Lower leg skin (tissue), 4 donors: ENCODE data around the gene OR4D9. TPM values are rescaled to one million over a fixed set of nuclear protein-coding genes. Genes with fewer than 3 reads are reported as not detected.
A peak's percentile ranks its signal among the peaks of the same experiment; 100 is the strongest.
"Not testable (repeated sequence)": the region's sequence is repeated elsewhere in the genome, so short reads cannot be mapped to it uniquely, and the experiment has no call there.

Experiments
- DNase-seq, 2 donors: peaks; one replicate each; pipeline ENCODE4 v3.0.0-alpha.2; 2019; ENCODE audit warnings: low spot score in 2 of 2
- H3K4me3 ChIP-seq: fragments of 200-600 bp; sonication (generic); 2 replicates; pipeline ENCODE4 v1.5.1; 2017; ENCODE audit warnings: mild to moderate bottlenecking, low read depth; ENCODE audit not compliant: poor library complexity, severe bottlenecking
- CTCF ChIP-seq, 3 donors: fragments of 450-650 bp; IDR thresholded peaks; one replicate each; pipeline ENCODE4 v1.5.1; 2016; ENCODE audit warnings: antibody characterized with exemption in 3 of 3, mild to moderate bottlenecking in 3 of 3, moderate library complexity in 2 of 3
- POLR2A ChIP-seq, 2 donors: fragments of 450-650 bp; IDR thresholded peaks; one replicate each; pipeline ENCODE4 v1.6.1; 2016 to 2017; ENCODE audit warnings: antibody characterized with exemption in 2 of 2, mild to moderate bottlenecking in 1 of 2, moderate library complexity in 1 of 2
- WGBS, 2 donors: methylation state at CpG; one replicate each; pipeline ENCODE4 v1.1.5; 2018; 5-methylcytosine and 5-hydroxymethylcytosine counted together
- intact Hi-C: fragments of 100-400 bp; cut with DNase I; formaldehyde crosslinking; loops from one replicate; pipeline ENCODE4 v1.15.0; 2023; ENCODE audit warnings: low total_unique reads
- total RNA-seq, 4 donors: library from RNA; depleted of rRNA; stranded (reverse); fragments of >200 nt; gene quantifications; one replicate each; pipeline ENCODE4 v1.1.0, GENCODE V29; 2016

OR4D9 gene
- total RNA-seq, 4 donors from 2014 or later, result not detected

DNA sequence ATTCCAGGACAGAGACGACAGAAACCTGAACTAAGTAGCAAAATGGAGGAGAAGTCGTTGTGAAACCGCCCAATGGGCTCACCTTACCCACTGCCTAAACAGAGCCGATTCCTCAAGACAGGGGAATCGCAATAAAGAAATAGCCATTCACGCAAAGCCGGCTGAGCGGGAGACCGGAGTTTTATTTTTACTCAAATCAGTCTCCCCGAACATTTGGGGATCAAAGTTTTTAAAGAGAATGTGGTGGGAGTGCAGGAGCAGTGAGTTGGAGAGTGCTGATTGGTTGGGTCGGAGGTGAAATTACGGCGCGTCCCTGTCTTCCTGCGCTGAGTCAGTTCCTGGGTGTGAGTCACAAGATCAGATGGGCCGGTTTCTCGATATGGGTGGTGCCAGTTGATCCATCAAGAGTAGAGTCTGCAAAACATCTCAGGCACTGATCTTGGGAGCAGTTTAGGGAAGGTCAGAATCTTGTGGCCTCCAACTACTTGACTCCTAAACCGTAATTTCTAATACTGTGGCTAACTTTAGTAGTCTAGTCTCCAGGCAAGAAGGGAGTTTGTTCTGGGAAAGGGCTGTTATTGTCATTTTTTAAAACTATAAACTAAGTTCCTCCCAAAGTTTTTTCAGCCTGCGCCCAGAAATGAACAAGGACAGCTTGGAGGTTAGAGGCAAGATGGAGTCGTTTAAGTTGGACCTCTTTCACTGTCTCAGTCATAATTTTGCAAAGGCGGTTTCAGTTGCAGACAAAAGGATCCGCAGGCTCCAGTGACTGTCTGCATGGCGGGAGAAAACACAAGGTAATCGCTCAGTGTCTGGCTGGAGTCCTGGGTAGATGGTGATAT, 34.1 kb downstream of the OR4D9 start:
- no peak overlapping the region for H3K4me3 ChIP-seq
- 88 to 89% methylated on average over 24 of the region's 24 CpGs for WGBS, 2 donors
- no peak for DNase-seq
- TF ChIP-seq CTCF (IDR thresholded peaks at IDR 0.05) (no peak), POLR2A (IDR thresholded peaks at IDR 0.05) (no peak)
- intact Hi-C loops, result loop anchor here (10.0 kb wide), 1 partner anchor 129 kb away; no protein-coding TSS in a partner anchor

DNA sequence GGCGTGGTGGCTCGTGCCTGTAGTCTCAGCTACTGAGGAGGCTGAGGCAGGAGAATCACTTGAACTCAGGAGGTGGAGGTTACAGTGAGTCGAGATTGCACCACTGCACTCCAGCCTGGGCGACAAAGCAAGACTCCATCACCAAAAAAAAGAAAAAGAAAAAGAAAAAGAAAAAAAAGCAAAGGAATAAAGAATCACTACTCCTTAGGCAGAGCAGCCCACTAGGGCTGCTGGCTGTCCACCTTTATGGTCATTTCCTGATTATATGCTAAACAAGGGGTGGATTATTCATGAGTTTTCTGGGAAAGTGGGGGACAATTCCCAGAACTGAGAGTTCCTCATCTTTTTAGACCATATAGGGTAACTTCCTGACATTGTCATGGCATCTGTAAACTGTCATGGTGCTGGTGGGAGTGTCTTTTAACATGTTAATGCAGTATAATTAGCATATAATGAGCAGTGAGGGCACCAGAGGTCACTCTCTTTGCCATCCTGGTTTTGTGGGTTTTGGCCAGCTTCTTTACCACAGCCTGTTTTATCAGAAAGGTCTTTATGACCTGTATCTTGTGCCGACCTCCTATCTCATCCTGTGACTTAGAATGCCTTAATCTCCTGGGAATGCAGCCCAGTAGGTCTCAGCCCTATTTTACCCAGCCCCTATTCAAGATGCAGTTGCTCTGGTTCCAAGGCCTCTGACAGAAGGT, 36.4 kb downstream of the OR4D9 start:
- 87 to 88% methylated on average over 5 of the region's 5 CpGs for WGBS, 2 donors
- intact Hi-C loops, result loop anchor here (10.0 kb wide), 1 partner anchor 127 kb away; no protein-coding TSS in a partner anchor
- not testable (repeated sequence) for H3K4me3 ChIP-seq, DNase-seq

GRCh38 chr11:59548309-59548656, 36.9 kb downstream of the OR4D9 start:
- H3K4me3 ChIP-seq, result no peak overlapping the region
- 95 to 98% methylated on average over 5 of the region's 5 CpGs for WGBS, 2 donors
- DNase-seq, result no peak
- intact Hi-C loops, result loop anchor here (10.0 kb wide), 1 partner anchor 127 kb away; no protein-coding TSS in a partner anchor
- TF ChIP-seq POLR2A (IDR thresholded peaks at IDR 0.05), result no peak
- no peak for TF ChIP-seq CTCF (IDR thresholded peaks at IDR 0.05)

DNA sequence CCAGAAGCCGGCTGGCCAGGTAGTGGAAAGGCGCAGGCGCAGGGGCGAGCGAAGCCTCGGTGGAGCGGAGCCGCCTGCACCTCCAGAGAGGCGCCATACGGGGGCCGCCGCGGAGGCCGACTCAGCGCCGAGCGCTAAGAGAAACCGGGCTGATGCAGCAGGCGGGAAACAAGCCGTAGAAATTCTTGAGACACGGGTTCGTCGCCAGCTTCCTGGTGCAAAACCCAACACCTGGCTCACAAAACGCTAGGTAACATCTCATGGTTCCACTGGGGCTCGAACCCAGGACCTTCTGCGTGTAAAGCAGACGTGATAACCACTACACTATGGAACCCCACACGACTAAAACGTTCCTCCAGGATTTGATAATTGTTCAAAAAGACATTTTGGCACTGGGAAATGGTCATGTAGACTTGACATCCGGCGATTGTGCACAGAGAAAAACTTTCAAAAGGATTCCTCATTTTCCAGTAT, 39.1 kb downstream of the OR4D9 start:
- peak overlapping the region; percentile 43 for H3K4me3 ChIP-seq
- WGBS, 2 donors, result 3 to 11% methylated on average over 31 of the region's 31 CpGs
- DNase-seq, result peak; percentile 81 to 94
- TF ChIP-seq CTCF (IDR thresholded peaks at IDR 0.05), result no peak
- TF ChIP-seq POLR2A (IDR thresholded peaks at IDR 0.05), result no peak
- intact Hi-C loops, result no loop called here

DNA sequence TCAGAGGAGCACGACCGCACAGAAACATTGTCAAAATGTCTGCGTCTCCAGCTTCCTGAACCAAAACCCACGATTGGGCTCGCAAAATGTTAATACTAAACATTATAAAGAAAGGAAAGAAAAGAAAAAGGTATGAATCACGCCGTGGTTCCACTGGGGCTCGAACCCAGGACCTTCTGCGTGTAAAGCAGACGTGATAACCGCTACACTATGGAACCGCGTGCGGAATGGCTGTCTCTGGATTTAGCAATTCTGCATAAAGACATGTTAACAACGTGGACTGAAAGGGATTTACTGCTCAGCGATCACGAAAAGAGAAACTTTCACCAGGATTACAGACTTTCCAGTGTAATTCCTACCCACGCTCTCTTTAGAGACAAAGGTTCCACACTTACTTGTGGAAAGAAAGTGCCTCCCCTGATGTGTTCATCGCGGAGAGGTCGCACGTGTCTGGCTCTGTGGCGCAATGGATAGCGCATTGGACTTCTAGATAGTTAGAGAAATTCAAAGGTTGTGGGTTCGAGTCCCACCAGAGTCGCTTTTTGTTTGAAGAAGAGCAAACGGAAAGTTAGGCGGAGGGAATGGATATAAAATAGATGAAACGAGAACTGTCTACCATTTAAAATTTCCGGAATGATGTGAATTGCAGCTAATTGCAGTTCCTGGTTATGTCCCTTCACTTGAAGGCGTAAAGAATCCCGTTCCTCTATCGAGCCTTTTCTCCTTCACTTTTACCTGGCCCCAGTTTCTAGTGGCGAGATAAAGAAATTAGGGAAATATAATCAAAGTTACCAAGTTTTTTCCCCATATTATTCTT, 39.7 kb downstream of the OR4D9 start:
- intact Hi-C loops, result no loop called here
- 1% methylated on average over 34 of the region's 34 CpGs for WGBS, 2 donors
- DNase-seq, result peak; percentile 81 to 95
- H3K4me3 ChIP-seq, result peak overlapping the region; percentile 43
- TF ChIP-seq POLR2A (IDR thresholded peaks at IDR 0.05), result no peak
- TF ChIP-seq CTCF (IDR thresholded peaks at IDR 0.05), result no peak
